ENCODE data around the gene PTPRQ.

DNA sequence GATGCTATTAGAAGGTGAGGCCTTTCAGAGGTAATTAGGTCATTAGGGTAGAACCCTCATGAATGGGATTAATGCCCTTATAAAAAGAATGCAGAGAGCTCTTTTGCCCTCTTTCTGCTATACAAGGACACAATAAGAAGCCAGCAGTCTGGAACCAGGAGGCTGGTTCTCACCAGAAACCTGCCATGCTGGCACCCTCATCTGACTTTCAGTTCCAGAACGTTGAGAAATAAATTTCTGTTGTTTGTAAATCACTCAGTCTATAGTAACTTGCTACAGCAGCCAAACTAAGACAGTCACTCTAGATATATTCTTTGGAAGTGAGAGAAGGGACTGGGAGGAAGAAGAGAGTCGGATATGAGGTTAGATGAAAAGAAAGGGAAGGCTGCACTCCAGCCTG is 138.4 kb downstream of the PTPRQ start:
- TF ChIP-seq, protein P1, sequence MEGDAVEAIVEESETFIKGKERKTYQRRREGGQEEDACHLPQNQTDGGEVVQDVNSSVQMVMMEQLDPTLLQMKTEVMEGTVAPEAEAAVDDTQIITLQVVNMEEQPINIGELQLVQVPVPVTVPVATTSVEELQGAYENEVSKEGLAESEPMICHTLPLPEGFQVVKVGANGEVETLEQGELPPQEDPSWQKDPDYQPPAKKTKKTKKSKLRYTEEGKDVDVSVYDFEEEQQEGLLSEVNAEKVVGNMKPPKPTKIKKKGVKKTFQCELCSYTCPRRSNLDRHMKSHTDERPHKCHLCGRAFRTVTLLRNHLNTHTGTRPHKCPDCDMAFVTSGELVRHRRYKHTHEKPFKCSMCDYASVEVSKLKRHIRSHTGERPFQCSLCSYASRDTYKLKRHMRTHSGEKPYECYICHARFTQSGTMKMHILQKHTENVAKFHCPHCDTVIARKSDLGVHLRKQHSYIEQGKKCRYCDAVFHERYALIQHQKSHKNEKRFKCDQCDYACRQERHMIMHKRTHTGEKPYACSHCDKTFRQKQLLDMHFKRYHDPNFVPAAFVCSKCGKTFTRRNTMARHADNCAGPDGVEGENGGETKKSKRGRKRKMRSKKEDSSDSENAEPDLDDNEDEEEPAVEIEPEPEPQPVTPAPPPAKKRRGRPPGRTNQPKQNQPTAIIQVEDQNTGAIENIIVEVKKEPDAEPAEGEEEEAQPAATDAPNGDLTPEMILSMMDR (tag by site-specific recombination; IDR thresholded peaks at IDR 0.05) = no peak
- TF ChIP-seq ZNF24 (tag by site-specific recombination; IDR thresholded peaks at IDR 0.05) (no peak), GLI4 (tag by site-specific recombination; IDR thresholded peaks at IDR 0.05) (no peak), KLF16 (tag by site-specific recombination; IDR thresholded peaks at IDR 0.05) (no peak), GFI1B (tag by site-specific recombination; IDR thresholded peaks at IDR 0.05) (no peak), ZNF114 (tag by site-specific recombination; IDR thresholded peaks at IDR 0.05) (no peak), ZBTB11 (tag by site-specific recombination; conservative IDR thresholded peaks at IDR 0.05; ENCODE audit: low read depth) (no peak), ZNF311 (tag by site-specific recombination; IDR thresholded peaks at IDR 0.05; ENCODE audit: borderline replicate concordance) (no peak), ZNF792 (tag by site-specific recombination; IDR thresholded peaks at IDR 0.05) (no peak), ZNF121 (tag by site-specific recombination; IDR thresholded peaks at IDR 0.05) (no peak), ZNF146 (tag by site-specific recombination; IDR thresholded peaks at IDR 0.05) (no peak)
- TF ChIP-seq, protein P2, sequence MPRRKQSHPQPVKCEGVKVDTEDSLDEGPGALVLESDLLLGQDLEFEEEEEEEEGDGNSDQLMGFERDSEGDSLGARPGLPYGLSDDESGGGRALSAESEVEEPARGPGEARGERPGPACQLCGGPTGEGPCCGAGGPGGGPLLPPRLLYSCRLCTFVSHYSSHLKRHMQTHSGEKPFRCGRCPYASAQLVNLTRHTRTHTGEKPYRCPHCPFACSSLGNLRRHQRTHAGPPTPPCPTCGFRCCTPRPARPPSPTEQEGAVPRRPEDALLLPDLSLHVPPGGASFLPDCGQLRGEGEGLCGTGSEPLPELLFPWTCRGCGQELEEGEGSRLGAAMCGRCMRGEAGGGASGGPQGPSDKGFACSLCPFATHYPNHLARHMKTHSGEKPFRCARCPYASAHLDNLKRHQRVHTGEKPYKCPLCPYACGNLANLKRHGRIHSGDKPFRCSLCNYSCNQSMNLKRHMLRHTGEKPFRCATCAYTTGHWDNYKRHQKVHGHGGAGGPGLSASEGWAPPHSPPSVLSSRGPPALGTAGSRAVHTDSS (tag by site-specific recombination; IDR thresholded peaks at IDR 0.05) = no peak
- TF ChIP-seq, protein P3, sequence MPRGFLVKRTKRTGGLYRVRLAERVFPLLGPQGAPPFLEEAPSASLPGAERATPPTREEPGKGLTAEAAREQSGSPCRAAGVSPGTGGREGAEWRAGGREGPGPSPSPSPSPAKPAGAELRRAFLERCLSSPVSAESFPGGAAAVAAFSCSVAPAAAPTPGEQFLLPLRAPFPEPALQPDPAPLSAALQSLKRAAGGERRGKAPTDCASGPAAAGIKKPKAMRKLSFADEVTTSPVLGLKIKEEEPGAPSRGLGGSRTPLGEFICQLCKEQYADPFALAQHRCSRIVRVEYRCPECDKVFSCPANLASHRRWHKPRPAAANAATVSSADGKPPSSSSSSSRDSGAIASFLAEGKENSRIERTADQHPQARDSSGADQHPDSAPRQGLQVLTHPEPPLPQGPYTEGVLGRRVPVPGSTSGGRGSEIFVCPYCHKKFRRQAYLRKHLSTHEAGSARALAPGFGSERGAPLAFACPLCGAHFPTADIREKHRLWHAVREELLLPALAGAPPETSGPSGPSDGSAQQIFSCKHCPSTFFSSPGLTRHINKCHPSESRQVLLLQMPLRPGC (tag by site-specific recombination; IDR thresholded peaks at IDR 0.05) = no peak
- TF ChIP-seq, protein P4, sequence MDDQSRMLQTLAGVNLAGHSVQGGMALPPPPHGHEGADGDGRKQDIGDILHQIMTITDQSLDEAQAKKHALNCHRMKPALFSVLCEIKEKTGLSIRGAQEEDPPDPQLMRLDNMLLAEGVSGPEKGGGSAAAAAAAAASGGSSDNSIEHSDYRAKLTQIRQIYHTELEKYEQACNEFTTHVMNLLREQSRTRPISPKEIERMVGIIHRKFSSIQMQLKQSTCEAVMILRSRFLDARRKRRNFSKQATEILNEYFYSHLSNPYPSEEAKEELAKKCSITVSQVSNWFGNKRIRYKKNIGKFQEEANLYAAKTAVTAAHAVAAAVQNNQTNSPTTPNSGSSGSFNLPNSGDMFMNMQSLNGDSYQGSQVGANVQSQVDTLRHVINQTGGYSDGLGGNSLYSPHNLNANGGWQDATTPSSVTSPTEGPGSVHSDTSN (CRISPR knock-in tag; IDR thresholded peaks at IDR 0.05) = no peak

Data from HEK293 (cell line).